Gastrocnemius medialis (tissue), 4 donors: ENCODE data around the gene ACTR6. TPM values are rescaled to one million over a fixed set of nuclear protein-coding genes. Genes with fewer than 3 reads are reported as not detected.

Experiments
- ATAC-seq, 2 donors: fragments of 150-250 bp; one replicate each; pipeline ENCODE4 v1.9.1; 2016
- DNase-seq, 2 donors: peaks; one replicate each; pipeline ENCODE4 v3.0.0-alpha.2; 2019
- H3K27ac ChIP-seq, 4 donors: fragments of 200-600 bp; sonication (generic); 1 replicate in 1 of 4; 2 replicates in 3 of 4; pipeline ENCODE4 v1.5.1; 2016 to 2018; ENCODE audit warnings: mild to moderate bottlenecking in 2 of 4, moderate library complexity in 1 of 4
- H3K27me3 ChIP-seq, 3 donors: fragments of 200-600 bp; sonication (generic) in 2 of 3; 1 replicate in 1 of 3; 2 replicates in 2 of 3; pipeline versions ENCODE4 v1.5.1 to v1.6.0; 2016 to 2019; ENCODE audit warnings: mild to moderate bottlenecking in 1 of 3, moderate library complexity in 1 of 3
- H3K36me3 ChIP-seq, 2 donors: fragments of 200-600 bp; sonication (generic) in 1 of 2; one replicate each; pipeline ENCODE4 v1.5.1; 2017 to 2018
- H3K4me1 ChIP-seq, 2 donors: fragments of 200-600 bp; sonication (generic) in 1 of 2; one replicate each; pipeline ENCODE4 v1.5.1; 2016 to 2017; ENCODE audit warnings: mild to moderate bottlenecking in 2 of 2
- H3K4me3 ChIP-seq, 4 donors: fragments of 200-600 bp; sonication (generic) in 3 of 4; 1 replicate in 1 of 4; 2 replicates in 3 of 4; pipeline ENCODE4 v1.5.1; 2016 to 2019; ENCODE audit warnings: mild to moderate bottlenecking in 2 of 4
- H3K9me3 ChIP-seq, 3 donors: fragments of 200-600 bp; sonication (generic) in 2 of 3; 1 replicate in 1 of 3; 2 replicates in 2 of 3; pipeline ENCODE4 v1.5.1; 2016 to 2019
- POLR2A ChIP-seq, 2 donors: fragments of 450-650 bp; IDR thresholded peaks; one replicate each; pipeline ENCODE4 v1.6.1; 2017; ENCODE audit warnings: antibody characterized with exemption in 2 of 2, mild to moderate bottlenecking in 2 of 2, moderate library complexity in 2 of 2
- in situ Hi-C, 4 donors: fragments of 200-750 bp; cut with MboI; loops; one replicate each; pipeline versions ENCODE4 v1.15.0 to v1.8.0; 2017; ENCODE audit warnings: low sequenced_read_pairs in 4 of 4
- intact Hi-C: fragments of 100-400 bp; cut with DNase I; formaldehyde crosslinking; loops from one replicate; pipeline ENCODE4 v1.15.1; 2023; ENCODE audit warnings: low total_unique reads
- total RNA-seq, 4 donors: library from RNA; depleted of rRNA; stranded (reverse); fragments of >200 nt; gene quantifications; one replicate each; pipeline versions ENCODE4 v1.1.0 to v1.2.3, GENCODE V29; 2016
- TF ChIP-seq, protein P1 (sequence below), 5 experiments: fragments of 450-650 bp in 3 of 5; fragments of 200-600 bp in 2 of 5; sonication (generic) in 2 of 5; IDR thresholded peaks in 4 of 5; conservative IDR thresholded peaks in 1 of 5; 1 replicate in 4 of 5; 2 replicates in 1 of 5; pipeline ENCODE4 v1.5.1; 2016 to 2019; ENCODE audit warnings: antibody characterized with exemption in 5 of 5, mild to moderate bottlenecking in 3 of 5, moderate library complexity in 3 of 5

Gene ACTR6
- total RNA-seq, 4 donors from 2014 or later, result 8.4 to 19.2 (median 16.6) TPM

DNA sequence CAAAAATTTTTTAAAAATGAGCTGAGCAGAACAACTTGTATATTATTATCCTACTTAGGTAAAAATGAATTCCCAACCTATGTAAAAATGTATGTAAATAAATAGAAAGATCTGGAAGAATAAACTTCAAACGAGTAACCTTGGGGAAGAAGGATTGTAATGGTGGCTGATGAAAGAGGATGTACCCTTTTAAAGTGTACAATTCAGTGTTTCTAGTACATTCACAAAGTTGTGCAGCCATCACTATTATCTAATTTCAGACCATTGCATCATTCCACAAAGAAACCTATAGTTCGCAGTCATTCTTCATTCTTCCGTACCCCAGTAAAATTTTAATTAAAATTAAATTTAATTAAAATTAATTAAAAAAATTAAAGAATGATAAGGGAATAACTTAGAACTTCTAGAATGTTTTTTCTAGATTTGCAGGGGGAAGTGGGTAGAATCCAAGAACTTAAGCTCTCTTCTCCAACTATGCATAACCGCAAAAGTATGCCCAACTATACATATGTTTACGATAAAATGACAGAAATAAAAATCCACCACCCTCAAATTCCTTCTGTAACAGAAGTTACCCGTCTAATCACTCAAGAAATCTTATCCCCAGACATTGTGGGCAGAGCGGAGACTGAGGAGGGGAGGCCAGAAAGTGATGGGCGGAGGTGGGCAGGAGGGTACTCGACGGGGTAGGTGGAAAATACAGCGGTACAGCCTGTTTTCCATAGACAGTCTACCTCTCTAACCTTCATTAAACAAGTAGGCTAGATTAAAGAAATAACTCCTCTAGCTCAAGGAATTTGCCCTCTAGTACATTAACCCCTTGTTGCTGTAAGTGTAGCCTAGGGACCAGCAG lies 65.3 kb downstream of the ACTR6 start:
- no peaks in the 10 kb centered on the region for H3K9me3 ChIP-seq
- H3K4me3 ChIP-seq, result peak overlapping the region; percentile 84 to 98 (median 86)
- DNase-seq (no peak), ATAC-seq (no peak)
- H3K36me3 ChIP-seq, result no peaks in the 10 kb centered on the region
- H3K27ac ChIP-seq, result peak overlapping the region; percentile 91 to 96 (median 95)
- no peaks in the 10 kb centered on the region for H3K27me3 ChIP-seq
- in situ Hi-C loops (no loop called here), intact Hi-C loops (loop anchor here (1.0 to 10.0 kb wide), 4 partner anchors 65 to 1015 kb away; partner anchors contain the start of genes ACTR6, GAS2L3 and UTP20)
- TF ChIP-seq, protein P1, sequence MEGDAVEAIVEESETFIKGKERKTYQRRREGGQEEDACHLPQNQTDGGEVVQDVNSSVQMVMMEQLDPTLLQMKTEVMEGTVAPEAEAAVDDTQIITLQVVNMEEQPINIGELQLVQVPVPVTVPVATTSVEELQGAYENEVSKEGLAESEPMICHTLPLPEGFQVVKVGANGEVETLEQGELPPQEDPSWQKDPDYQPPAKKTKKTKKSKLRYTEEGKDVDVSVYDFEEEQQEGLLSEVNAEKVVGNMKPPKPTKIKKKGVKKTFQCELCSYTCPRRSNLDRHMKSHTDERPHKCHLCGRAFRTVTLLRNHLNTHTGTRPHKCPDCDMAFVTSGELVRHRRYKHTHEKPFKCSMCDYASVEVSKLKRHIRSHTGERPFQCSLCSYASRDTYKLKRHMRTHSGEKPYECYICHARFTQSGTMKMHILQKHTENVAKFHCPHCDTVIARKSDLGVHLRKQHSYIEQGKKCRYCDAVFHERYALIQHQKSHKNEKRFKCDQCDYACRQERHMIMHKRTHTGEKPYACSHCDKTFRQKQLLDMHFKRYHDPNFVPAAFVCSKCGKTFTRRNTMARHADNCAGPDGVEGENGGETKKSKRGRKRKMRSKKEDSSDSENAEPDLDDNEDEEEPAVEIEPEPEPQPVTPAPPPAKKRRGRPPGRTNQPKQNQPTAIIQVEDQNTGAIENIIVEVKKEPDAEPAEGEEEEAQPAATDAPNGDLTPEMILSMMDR (IDR thresholded peaks at IDR 0.05 in 4 of 5, conservative IDR thresholded peaks at IDR 0.05 in 1 of 5), result no peak
- TF ChIP-seq POLR2A (IDR thresholded peaks at IDR 0.05), result no peak
- H3K4me1 ChIP-seq, result peaks cover 24% of the 10 kb centered on the region in 2 donors

DNA sequence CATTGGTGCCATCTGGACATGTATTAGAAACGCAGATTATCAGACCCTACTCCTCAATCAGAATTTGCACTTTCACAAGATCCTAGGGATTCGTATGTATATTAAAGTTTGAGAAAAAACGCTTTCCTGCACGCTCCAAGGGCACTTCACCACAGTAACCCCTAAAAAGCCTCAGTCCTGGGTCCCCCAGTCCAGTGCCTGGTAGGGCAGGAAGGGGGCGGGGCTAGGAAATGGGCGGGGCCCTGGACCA lies 65.9 kb downstream of the ACTR6 start:
- TF ChIP-seq POLR2A (IDR thresholded peaks at IDR 0.05), result no peak
- TF ChIP-seq, protein P1 (IDR thresholded peaks at IDR 0.05 in 4 of 5, conservative IDR thresholded peaks at IDR 0.05 in 1 of 5), result no peak
- peak in 1 of 2 donors; percentile 82 for ATAC-seq
- in situ Hi-C loops, result no loop called here

DNA sequence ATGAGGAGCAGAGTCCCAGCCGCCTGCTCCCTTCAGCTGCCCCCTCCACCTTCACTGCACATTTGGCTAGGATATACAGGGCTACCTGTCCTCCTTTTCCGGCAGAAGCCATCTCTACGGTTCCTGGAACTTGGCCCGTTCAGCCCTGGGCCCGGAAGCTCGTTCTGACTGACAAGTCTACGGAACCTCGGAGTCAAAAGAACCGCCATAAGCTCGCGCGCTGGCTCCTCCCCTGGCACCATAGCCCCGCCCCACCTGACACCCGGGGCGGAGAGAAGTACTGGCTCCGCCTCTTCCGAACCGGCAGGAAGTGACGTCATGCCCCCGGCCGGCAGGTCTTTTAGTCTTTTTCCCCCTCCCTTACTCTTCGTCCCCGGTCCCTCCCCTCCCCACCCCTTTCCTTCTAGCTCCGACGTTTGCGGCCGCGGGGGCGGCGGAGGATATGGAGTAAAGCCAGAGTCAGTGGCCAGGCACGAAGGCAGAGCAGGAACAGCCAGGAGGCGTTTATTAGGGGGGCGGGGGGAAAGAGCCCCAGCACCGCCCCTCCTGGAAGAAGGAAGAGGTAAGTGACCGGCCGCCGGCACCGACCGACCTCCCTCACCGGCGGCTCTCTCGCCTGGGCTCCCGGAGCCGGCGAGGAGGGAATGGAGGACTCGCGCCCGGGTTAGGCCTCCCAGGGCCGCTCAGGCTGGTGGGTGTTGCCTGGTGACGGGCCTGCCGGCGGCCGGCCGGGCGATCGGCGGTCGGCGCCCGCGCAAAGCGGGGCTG lies 66.4 kb downstream of the ACTR6 start, which contains the start of the genes DEPDC4 and SCYL2:
Gene DEPDC4 (minus strand): TSS at position 245 of the 768 bp plus-strand sequence. CDS start 3 bp downstream, at position 242.
Gene SCYL2 (plus strand): TSS at position 343 of the 768 bp plus-strand sequence. CDS start 15,794 bp downstream, outside the sequence.
- H3K4me3 ChIP-seq, result peak within 1 kb of the TSS; percentile 84 to 98 (median 86)
- H3K4me1 ChIP-seq, result peaks cover 24% of the 10 kb centered on the region in 2 donors
- TF ChIP-seq POLR2A (IDR thresholded peaks at IDR 0.05), result peak; percentile 61 to 76
- TF ChIP-seq, protein P1 (IDR thresholded peaks at IDR 0.05 in 4 of 5, conservative IDR thresholded peaks at IDR 0.05 in 1 of 5), result peak in 1 of 5 experiments; percentile 28
- ATAC-seq (peak; percentile 94), DNase-seq (peak; percentile 93 to 95)
- H3K9me3 ChIP-seq, result no peaks in the 10 kb centered on the region
- H3K27me3 ChIP-seq, result no peaks in the 10 kb centered on the region
- in situ Hi-C loops, result no loop called here
- intact Hi-C loops, result loop anchor here (1.0 to 10.0 kb wide), 4 partner anchors 66 to 1014 kb away; partner anchors contain the start of genes ACTR6, GAS2L3 and UTP20
- H3K27ac ChIP-seq, result peak within 1 kb of the TSS; percentile 91 to 96 (median 95)
- H3K36me3 ChIP-seq, result no peaks in the 10 kb centered on the region

More for the DNA sequence above, 65.9 kb downstream of the ACTR6 start:
- Histone ChIP-seq H3K4me3 (peak overlapping the region; percentile 84 to 98 (median 86)), H3K9me3 (no peaks in the 10 kb centered on the region), H3K27me3 (no peaks in the 10 kb centered on the region), H3K4me1 (peaks cover 24% of the 10 kb centered on the region in 2 donors), H3K27ac (peak overlapping the region; percentile 91 to 96 (median 95)), H3K36me3 (no peaks in the 10 kb centered on the region)
- peak; percentile 80 to 86 for DNase-seq
- intact Hi-C loops, result loop anchor here (1.0 to 10.0 kb wide), 4 partner anchors 66 to 1014 kb away; partner anchors contain the start of genes ACTR6, GAS2L3 and UTP20

DNA sequence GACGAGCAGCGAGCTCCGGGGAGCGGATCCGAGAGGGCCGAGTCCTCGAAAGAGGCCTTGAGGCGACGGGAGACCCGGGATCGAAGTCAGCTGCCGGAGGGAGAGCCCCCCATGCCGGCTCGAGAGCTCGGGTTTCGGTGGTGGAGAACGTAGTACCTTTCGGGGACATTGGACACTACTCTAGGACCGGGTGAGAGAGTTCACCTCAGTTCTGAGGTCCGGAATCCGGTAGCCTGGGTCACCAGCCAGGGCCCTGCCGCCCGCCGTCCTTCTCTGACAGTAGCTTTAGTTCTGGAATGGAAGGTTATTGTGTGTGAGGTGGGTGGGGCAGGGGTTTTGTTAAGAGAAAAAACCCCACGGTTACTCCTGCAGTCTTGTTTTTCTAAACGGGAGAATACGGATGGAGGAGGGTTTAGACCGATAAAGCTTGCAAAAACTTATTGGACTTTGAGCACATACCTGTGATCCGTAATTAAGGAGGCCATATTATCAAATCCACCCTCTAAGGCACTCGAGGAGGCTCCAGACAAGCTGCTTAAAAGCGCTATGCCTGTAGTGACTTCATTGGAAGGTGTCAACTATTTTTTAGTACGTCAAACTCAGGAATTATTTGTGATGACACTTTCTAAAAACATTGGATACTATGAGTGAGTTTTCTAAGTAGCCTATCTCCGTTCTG lies 67.1 kb downstream of the ACTR6 start:
- Histone ChIP-seq H3K4me1 (peaks cover 24% of the 10 kb centered on the region in 2 donors), H3K36me3 (no peaks in the 10 kb centered on the region), H3K4me3 (peak overlapping the region; percentile 84 to 98 (median 86)), H3K27me3 (no peaks in the 10 kb centered on the region), H3K27ac (peak overlapping the region; percentile 91 to 96 (median 95)), H3K9me3 (no peaks in the 10 kb centered on the region)
- in situ Hi-C loops, result no loop called here
- DNase-seq, result peak; percentile 3 to 21
- TF ChIP-seq POLR2A (IDR thresholded peaks at IDR 0.05), result peak in 1 of 2 donors; percentile 20
- TF ChIP-seq, protein P1 (IDR thresholded peaks at IDR 0.05 in 4 of 5, conservative IDR thresholded peaks at IDR 0.05 in 1 of 5), result no peak
- peak; percentile 16 to 32 for ATAC-seq
- intact Hi-C loops, result loop anchor here (2.0 to 10.0 kb wide), 4 partner anchors 33 to 1013 kb away; partner anchors contain the start of genes ACTR6, GAS2L3 and UTP20
